ENCODE results near the gene CADPS.

- TF ChIP-seq CTCF (conservative IDR thresholded peaks at IDR 0.05; ENCODE audit: low read length) (no peak), EZH2phosphoT487 (IDR thresholded peaks at IDR 0.05; ENCODE audit: borderline replicate concordance, low read depth, low read length) (no peak)
Measured at GRCh38 chr3:62918131-62918530, 42.9 kb upstream of the CADPS start.

All from OCI-LY7 (cell line).